Neural progenitor cell (in vitro differentiated cells): ENCODE measurements around the gene UCMA. TPM values are rescaled to one million over a fixed set of nuclear protein-coding genes. Genes with fewer than 3 reads are reported as not detected.

Experiments
- DNase-seq: peaks from one replicate; pipeline ENCODE4 v3.0.0-alpha.2; 2016; ENCODE audit warnings: low spot score
- H2AFZ ChIP-seq: fragments of 200-600 bp; sonication (generic); replicated peaks from 2 replicates; pipeline ENCODE4 v1.6.1; 2016; ENCODE audit warnings: antibody characterized with exemption
- H3F3A ChIP-seq: fragments of 200-600 bp; sonication (generic); 2 replicates; pipeline ENCODE4 v1.6.1; 2016; ENCODE audit warnings: antibody characterized with exemption, low read depth
- H3K27ac ChIP-seq: fragments of 200-600 bp; sonication (generic); 2 replicates; pipeline ENCODE4 v1.5.1; 2016; ENCODE audit warnings: mild to moderate bottlenecking
- H3K27me3 ChIP-seq: fragments of 200-600 bp; sonication (generic); 2 replicates; pipeline ENCODE4 v1.6.1; 2016; ENCODE audit warnings: mild to moderate bottlenecking, moderate library complexity
- H3K36me3 ChIP-seq: fragments of 200-600 bp; sonication (generic); 2 replicates; pipeline ENCODE4 v1.5.1; 2016
- H3K4me1 ChIP-seq: fragments of 200-600 bp; sonication (generic); 2 replicates; pipeline ENCODE4 v1.6.1; 2016; ENCODE audit warnings: mixed run types
- H3K4me2 ChIP-seq: fragments of 200-600 bp; sonication (generic); 2 replicates; pipeline ENCODE4 v1.6.1; 2016
- H3K4me3 ChIP-seq: fragments of 200-600 bp; sonication (generic); 2 replicates; pipeline ENCODE4 v1.5.1; 2016
- H3K79me2 ChIP-seq: fragments of 200-600 bp; sonication (generic); 2 replicates; pipeline ENCODE4 v1.6.1; 2016; ENCODE audit warnings: low read depth
- H3K9ac ChIP-seq: fragments of 200-600 bp; sonication (generic); 2 replicates; pipeline ENCODE4 v1.6.1; 2016
- H3K9me3 ChIP-seq: fragments of 200-600 bp; sonication (generic); 2 replicates; pipeline ENCODE4 v1.5.1; 2016; ENCODE audit warnings: low read depth
- H4K20me1 ChIP-seq: fragments of 200-600 bp; sonication (generic); 2 replicates; pipeline ENCODE4 v1.6.1; 2016; ENCODE audit warnings: low read depth
- H3K27ac Mint-ChIP-seq: 3 replicates; pipeline ENCODE4 v1.8.0; 2021; ENCODE audit warnings: mixed read lengths
- H3K27me3 Mint-ChIP-seq: 2 replicates; pipeline ENCODE4 v1.8.0; 2022; ENCODE audit warnings: low read depth, mild to moderate bottlenecking, inconsistent platforms, moderate library complexity, mixed read lengths; ENCODE audit not compliant: insufficient read depth
- H3K36me3 Mint-ChIP-seq: 3 replicates; pipeline ENCODE4 v1.8.0; 2021; ENCODE audit warnings: mixed read lengths
- H3K4me1 Mint-ChIP-seq: 3 replicates; pipeline ENCODE4 v1.8.0; 2021; ENCODE audit warnings: mixed read lengths
- H3K4me3 Mint-ChIP-seq: 3 replicates; pipeline ENCODE4 v1.8.0; 2021; ENCODE audit warnings: mild to moderate bottlenecking, moderate library complexity, mixed read lengths
- H3K9me3 Mint-ChIP-seq: 3 replicates; pipeline ENCODE4 v1.8.0; 2020; ENCODE audit warnings: mixed read lengths
- EZH2 ChIP-seq: fragments of 200-600 bp; sonication (generic); IDR thresholded peaks from 2 replicates; pipeline ENCODE4 v1.6.1; 2017; ENCODE audit warnings: antibody characterized with exemption, mild to moderate bottlenecking, moderate library complexity
- EZH2phosphoT487 ChIP-seq: fragments of 200-600 bp; sonication (generic); IDR thresholded peaks from 2 replicates; pipeline ENCODE4 v1.6.1; 2017; ENCODE audit warnings: antibody characterized with exemption
- total RNA-seq: library from RNA; depleted of rRNA; stranded (reverse); fragments of >200 nt; gene quantifications from 2 replicates; pipeline ENCODE4 v1.2.3, GENCODE V29; 2015; ENCODE audit warnings: low replicate concordance
- TF ChIP-seq, protein P1 (sequence below): fragments of 200-600 bp; sonication (generic); IDR thresholded peaks from 2 replicates; pipeline ENCODE4 v1.5.1; 2017; ENCODE audit warnings: antibody characterized with exemption, mild to moderate bottlenecking

The UCMA gene
- total RNA-seq, 1 donor from 2014 or later = not detected

DNA sequence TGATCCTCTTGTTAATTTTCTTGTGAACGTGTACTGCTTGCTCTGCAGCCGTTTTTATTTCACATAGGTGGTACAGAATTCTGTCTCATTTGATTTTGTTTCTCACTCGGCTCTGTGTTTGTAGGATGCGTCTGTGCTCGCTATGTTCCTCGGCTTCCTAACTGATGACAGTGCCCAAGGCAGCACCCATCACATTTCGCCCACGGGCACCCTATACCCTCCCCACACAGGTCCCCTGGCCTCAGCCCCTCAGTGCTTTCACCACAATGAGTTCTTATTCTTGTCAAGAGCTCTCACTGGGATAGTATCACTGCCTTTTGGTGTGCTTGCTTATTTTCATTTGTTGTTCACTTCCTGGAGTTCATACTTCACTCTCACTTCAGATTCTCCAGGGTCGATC lies 28.1 kb downstream of the UCMA start:
- no peak overlapping the region for H3K9ac ChIP-seq
- no peak overlapping the region for H3K27ac ChIP-seq
- H3K4me3 ChIP-seq = no peak overlapping the region
- no peaks in the 10 kb centered on the region for H3F3A ChIP-seq
- no peak for DNase-seq
- H3K4me1 Mint-ChIP-seq = no peaks in the 10 kb centered on the region
- no peaks in the 10 kb centered on the region for H3K27me3 Mint-ChIP-seq
- no peaks in the 10 kb centered on the region for H3K79me2 ChIP-seq
- H3K36me3 ChIP-seq = peaks cover 11% of the 10 kb centered on the region
- no peak for TF ChIP-seq EZH2
- TF ChIP-seq, protein P1, sequence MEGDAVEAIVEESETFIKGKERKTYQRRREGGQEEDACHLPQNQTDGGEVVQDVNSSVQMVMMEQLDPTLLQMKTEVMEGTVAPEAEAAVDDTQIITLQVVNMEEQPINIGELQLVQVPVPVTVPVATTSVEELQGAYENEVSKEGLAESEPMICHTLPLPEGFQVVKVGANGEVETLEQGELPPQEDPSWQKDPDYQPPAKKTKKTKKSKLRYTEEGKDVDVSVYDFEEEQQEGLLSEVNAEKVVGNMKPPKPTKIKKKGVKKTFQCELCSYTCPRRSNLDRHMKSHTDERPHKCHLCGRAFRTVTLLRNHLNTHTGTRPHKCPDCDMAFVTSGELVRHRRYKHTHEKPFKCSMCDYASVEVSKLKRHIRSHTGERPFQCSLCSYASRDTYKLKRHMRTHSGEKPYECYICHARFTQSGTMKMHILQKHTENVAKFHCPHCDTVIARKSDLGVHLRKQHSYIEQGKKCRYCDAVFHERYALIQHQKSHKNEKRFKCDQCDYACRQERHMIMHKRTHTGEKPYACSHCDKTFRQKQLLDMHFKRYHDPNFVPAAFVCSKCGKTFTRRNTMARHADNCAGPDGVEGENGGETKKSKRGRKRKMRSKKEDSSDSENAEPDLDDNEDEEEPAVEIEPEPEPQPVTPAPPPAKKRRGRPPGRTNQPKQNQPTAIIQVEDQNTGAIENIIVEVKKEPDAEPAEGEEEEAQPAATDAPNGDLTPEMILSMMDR = no peak
- TF ChIP-seq EZH2phosphoT487 = no peak
- no peaks in the 10 kb centered on the region for H3K9me3 ChIP-seq
- no peak overlapping the region for H2AFZ ChIP-seq
- H3K4me1 ChIP-seq = no peaks in the 10 kb centered on the region
- no peak overlapping the region for H3K27ac Mint-ChIP-seq
- H3K36me3 Mint-ChIP-seq = peaks cover 32% of the 10 kb centered on the region
- H3K27me3 ChIP-seq = no peaks in the 10 kb centered on the region
- no peaks in the 10 kb centered on the region for H3K9me3 Mint-ChIP-seq
- H3K4me3 Mint-ChIP-seq = no peak overlapping the region
- no peak overlapping the region for H3K4me2 ChIP-seq
- no peaks in the 10 kb centered on the region for H4K20me1 ChIP-seq

DNA sequence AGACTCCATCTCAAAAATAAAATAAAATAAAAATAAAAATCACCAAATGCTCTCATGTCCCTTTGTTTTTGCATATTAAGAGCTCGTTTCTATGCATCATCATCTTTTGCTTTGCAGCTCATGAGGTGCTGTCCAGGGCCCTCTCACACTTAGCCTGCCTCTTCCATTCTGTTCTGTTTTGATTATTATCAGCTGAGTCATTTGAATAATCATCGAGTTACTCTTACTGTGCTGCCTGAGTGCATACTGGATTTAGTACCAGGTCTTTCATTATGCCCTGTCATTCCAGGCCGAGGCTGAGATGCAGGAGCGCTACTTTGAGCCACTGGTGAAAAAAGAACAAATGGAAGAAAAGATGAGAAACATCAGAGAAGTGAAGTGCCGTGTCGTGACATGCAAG lies 33.0 kb downstream of the UCMA start:
- Histone ChIP-seq H3K9ac (no peak overlapping the region), H4K20me1 (no peaks in the 10 kb centered on the region), H3K4me3 (no peak overlapping the region), H3K27me3 (no peaks in the 10 kb centered on the region), H3K79me2 (no peaks in the 10 kb centered on the region), H3K4me1 (no peaks in the 10 kb centered on the region), H3K4me2 (no peak overlapping the region), H3K36me3 (peaks cover 9% of the 10 kb centered on the region), H3K27ac (no peak overlapping the region), H3F3A (no peaks in the 10 kb centered on the region), H2AFZ (no peak overlapping the region), H3K9me3 (no peaks in the 10 kb centered on the region)
- H3K4me3 Mint-ChIP-seq = no peak overlapping the region
- no peak for DNase-seq
- H3K9me3 Mint-ChIP-seq = no peaks in the 10 kb centered on the region
- H3K27ac Mint-ChIP-seq = no peak overlapping the region
- TF ChIP-seq EZH2 = no peak
- TF ChIP-seq, protein P1 = no peak
- no peak for TF ChIP-seq EZH2phosphoT487
- H3K27me3 Mint-ChIP-seq = peaks cover 2% of the 10 kb centered on the region
- H3K4me1 Mint-ChIP-seq = no peaks in the 10 kb centered on the region
- H3K36me3 Mint-ChIP-seq = peaks cover 26% of the 10 kb centered on the region

DNA sequence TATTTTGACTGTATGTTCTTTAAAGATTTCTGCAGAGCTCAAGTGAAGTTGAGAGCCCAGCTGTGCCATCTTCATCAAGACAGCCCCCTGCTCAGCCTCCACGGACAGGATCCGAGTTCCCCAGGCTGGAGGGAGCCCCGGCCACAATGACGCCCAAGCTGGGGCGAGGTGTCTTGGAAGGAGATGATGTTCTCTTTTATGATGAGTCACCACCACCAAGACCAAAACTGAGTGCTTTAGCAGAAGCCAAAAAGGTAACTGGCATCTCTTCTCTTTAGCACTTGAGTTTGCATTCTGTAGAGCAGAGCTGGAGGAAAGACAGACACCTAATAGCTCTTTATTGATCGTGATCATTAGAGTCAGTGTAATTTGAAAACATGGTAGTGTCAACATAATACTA lies 39.2 kb downstream of the UCMA start:
- Histone ChIP-seq H3K36me3 (peaks cover 18% of the 10 kb centered on the region), H3K4me3 (no peak overlapping the region), H3K4me2 (no peak overlapping the region), H3K4me1 (no peaks in the 10 kb centered on the region), H3K79me2 (no peaks in the 10 kb centered on the region), H2AFZ (no peak overlapping the region), H3K9me3 (no peaks in the 10 kb centered on the region), H3F3A (no peaks in the 10 kb centered on the region), H3K27ac (no peak overlapping the region), H3K9ac (no peak overlapping the region), H3K27me3 (no peaks in the 10 kb centered on the region), H4K20me1 (no peaks in the 10 kb centered on the region)
- Mint-ChIP-seq H3K4me1 (no peaks in the 10 kb centered on the region), H3K36me3 (peaks cover 22% of the 10 kb centered on the region), H3K27me3 (no peaks in the 10 kb centered on the region), H3K9me3 (no peaks in the 10 kb centered on the region), H3K4me3 (no peak overlapping the region), H3K27ac (no peak overlapping the region)
- TF ChIP-seq EZH2phosphoT487 = no peak
- TF ChIP-seq, protein P1 = no peak
- no peak for TF ChIP-seq EZH2
- no peak for DNase-seq
